Neural progenitor cell (in vitro differentiated cells): ENCODE measurements around the gene RASGRF1. TPM values are rescaled to one million over a fixed set of nuclear protein-coding genes. Genes with fewer than 3 reads are reported as not detected.

Experiments
- DNase-seq: peaks from one replicate; pipeline ENCODE4 v3.0.0-alpha.2; 2016; ENCODE audit warnings: low spot score
- H2AFZ ChIP-seq: fragments of 200-600 bp; sonication (generic); replicated peaks from 2 replicates; pipeline ENCODE4 v1.6.1; 2016; ENCODE audit warnings: antibody characterized with exemption
- H3F3A ChIP-seq: fragments of 200-600 bp; sonication (generic); 2 replicates; pipeline ENCODE4 v1.6.1; 2016; ENCODE audit warnings: antibody characterized with exemption, low read depth
- H3K27ac ChIP-seq: fragments of 200-600 bp; sonication (generic); 2 replicates; pipeline ENCODE4 v1.5.1; 2016; ENCODE audit warnings: mild to moderate bottlenecking
- H3K27me3 ChIP-seq: fragments of 200-600 bp; sonication (generic); 2 replicates; pipeline ENCODE4 v1.6.1; 2016; ENCODE audit warnings: mild to moderate bottlenecking, moderate library complexity
- H3K36me3 ChIP-seq: fragments of 200-600 bp; sonication (generic); 2 replicates; pipeline ENCODE4 v1.5.1; 2016
- H3K4me1 ChIP-seq: fragments of 200-600 bp; sonication (generic); 2 replicates; pipeline ENCODE4 v1.6.1; 2016; ENCODE audit warnings: mixed run types
- H3K4me2 ChIP-seq: fragments of 200-600 bp; sonication (generic); 2 replicates; pipeline ENCODE4 v1.6.1; 2016
- H3K4me3 ChIP-seq: fragments of 200-600 bp; sonication (generic); 2 replicates; pipeline ENCODE4 v1.5.1; 2016
- H3K79me2 ChIP-seq: fragments of 200-600 bp; sonication (generic); 2 replicates; pipeline ENCODE4 v1.6.1; 2016; ENCODE audit warnings: low read depth
- H3K9ac ChIP-seq: fragments of 200-600 bp; sonication (generic); 2 replicates; pipeline ENCODE4 v1.6.1; 2016
- H3K9me3 ChIP-seq: fragments of 200-600 bp; sonication (generic); 2 replicates; pipeline ENCODE4 v1.5.1; 2016; ENCODE audit warnings: low read depth
- H4K20me1 ChIP-seq: fragments of 200-600 bp; sonication (generic); 2 replicates; pipeline ENCODE4 v1.6.1; 2016; ENCODE audit warnings: low read depth
- H3K27ac Mint-ChIP-seq: 3 replicates; pipeline ENCODE4 v1.8.0; 2021; ENCODE audit warnings: mixed read lengths
- H3K27me3 Mint-ChIP-seq: 2 replicates; pipeline ENCODE4 v1.8.0; 2022; ENCODE audit warnings: low read depth, mild to moderate bottlenecking, inconsistent platforms, moderate library complexity, mixed read lengths; ENCODE audit not compliant: insufficient read depth
- H3K36me3 Mint-ChIP-seq: 3 replicates; pipeline ENCODE4 v1.8.0; 2021; ENCODE audit warnings: mixed read lengths
- H3K4me1 Mint-ChIP-seq: 3 replicates; pipeline ENCODE4 v1.8.0; 2021; ENCODE audit warnings: mixed read lengths
- H3K4me3 Mint-ChIP-seq: 3 replicates; pipeline ENCODE4 v1.8.0; 2021; ENCODE audit warnings: mild to moderate bottlenecking, moderate library complexity, mixed read lengths
- H3K9me3 Mint-ChIP-seq: 3 replicates; pipeline ENCODE4 v1.8.0; 2020; ENCODE audit warnings: mixed read lengths
- EZH2 ChIP-seq: fragments of 200-600 bp; sonication (generic); IDR thresholded peaks from 2 replicates; pipeline ENCODE4 v1.6.1; 2017; ENCODE audit warnings: antibody characterized with exemption, mild to moderate bottlenecking, moderate library complexity
- EZH2phosphoT487 ChIP-seq: fragments of 200-600 bp; sonication (generic); IDR thresholded peaks from 2 replicates; pipeline ENCODE4 v1.6.1; 2017; ENCODE audit warnings: antibody characterized with exemption
- total RNA-seq: library from RNA; depleted of rRNA; stranded (reverse); fragments of >200 nt; gene quantifications from 2 replicates; pipeline ENCODE4 v1.2.3, GENCODE V29; 2015; ENCODE audit warnings: low replicate concordance
- TF ChIP-seq, protein P1 (sequence below): fragments of 200-600 bp; sonication (generic); IDR thresholded peaks from 2 replicates; pipeline ENCODE4 v1.5.1; 2017; ENCODE audit warnings: antibody characterized with exemption, mild to moderate bottlenecking

RASGRF1 gene
- total RNA-seq, 1 donor from 2014 or later = 0.22 TPM

- no peak overlapping the region for H3K4me3 Mint-ChIP-seq
- H2AFZ ChIP-seq = no peak overlapping the region
Measured at GRCh38 chr15:78969687-78970349, 120.8 kb downstream of the RASGRF1 start.

GRCh38 chr15:78968539-78969271 lies 121.9 kb downstream of the RASGRF1 start:
- Mint-ChIP-seq H3K4me3 (no peak overlapping the region), H3K4me1 (peaks cover 8% of the 10 kb centered on the region), H3K27ac (no peak overlapping the region), H3K27me3 (peaks cover 6% of the 10 kb centered on the region), H3K36me3 (no peaks in the 10 kb centered on the region), H3K9me3 (no peaks in the 10 kb centered on the region)
- H3K4me3 ChIP-seq = no peak overlapping the region
- DNase-seq = no peak
- TF ChIP-seq EZH2phosphoT487 = no peak
- TF ChIP-seq, protein P1, sequence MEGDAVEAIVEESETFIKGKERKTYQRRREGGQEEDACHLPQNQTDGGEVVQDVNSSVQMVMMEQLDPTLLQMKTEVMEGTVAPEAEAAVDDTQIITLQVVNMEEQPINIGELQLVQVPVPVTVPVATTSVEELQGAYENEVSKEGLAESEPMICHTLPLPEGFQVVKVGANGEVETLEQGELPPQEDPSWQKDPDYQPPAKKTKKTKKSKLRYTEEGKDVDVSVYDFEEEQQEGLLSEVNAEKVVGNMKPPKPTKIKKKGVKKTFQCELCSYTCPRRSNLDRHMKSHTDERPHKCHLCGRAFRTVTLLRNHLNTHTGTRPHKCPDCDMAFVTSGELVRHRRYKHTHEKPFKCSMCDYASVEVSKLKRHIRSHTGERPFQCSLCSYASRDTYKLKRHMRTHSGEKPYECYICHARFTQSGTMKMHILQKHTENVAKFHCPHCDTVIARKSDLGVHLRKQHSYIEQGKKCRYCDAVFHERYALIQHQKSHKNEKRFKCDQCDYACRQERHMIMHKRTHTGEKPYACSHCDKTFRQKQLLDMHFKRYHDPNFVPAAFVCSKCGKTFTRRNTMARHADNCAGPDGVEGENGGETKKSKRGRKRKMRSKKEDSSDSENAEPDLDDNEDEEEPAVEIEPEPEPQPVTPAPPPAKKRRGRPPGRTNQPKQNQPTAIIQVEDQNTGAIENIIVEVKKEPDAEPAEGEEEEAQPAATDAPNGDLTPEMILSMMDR = no peak
- no peak for TF ChIP-seq EZH2
- H3K27me3 ChIP-seq = no peaks in the 10 kb centered on the region
- no peaks in the 10 kb centered on the region for H3F3A ChIP-seq
- H2AFZ ChIP-seq = no peak overlapping the region
- H3K36me3 ChIP-seq = no peaks in the 10 kb centered on the region
- no peak overlapping the region for H3K27ac ChIP-seq
- H4K20me1 ChIP-seq = no peaks in the 10 kb centered on the region
- no peaks in the 10 kb centered on the region for H3K4me1 ChIP-seq
- H3K9me3 ChIP-seq = no peaks in the 10 kb centered on the region
- H3K79me2 ChIP-seq = no peaks in the 10 kb centered on the region
- no peak overlapping the region for H3K9ac ChIP-seq
- no peak overlapping the region for H3K4me2 ChIP-seq

More at GRCh38 chr15:78969687-78970349, 120.8 kb downstream of the RASGRF1 start:
- no peaks in the 10 kb centered on the region for H3K36me3 Mint-ChIP-seq
- Histone ChIP-seq H3K4me2 (no peak overlapping the region), H3K9ac (no peak overlapping the region), H3K9me3 (no peaks in the 10 kb centered on the region), H4K20me1 (no peaks in the 10 kb centered on the region), H3K27me3 (no peaks in the 10 kb centered on the region), H3K4me3 (no peak overlapping the region), H3K4me1 (no peaks in the 10 kb centered on the region), H3K36me3 (no peaks in the 10 kb centered on the region), H3K79me2 (no peaks in the 10 kb centered on the region), H3F3A (no peaks in the 10 kb centered on the region), H3K27ac (no peak overlapping the region)
- no peaks in the 10 kb centered on the region for H3K9me3 Mint-ChIP-seq
- peaks cover 6% of the 10 kb centered on the region for H3K27me3 Mint-ChIP-seq
- DNase-seq = no peak
- no peak for TF ChIP-seq EZH2
- TF ChIP-seq, protein P1 = no peak
- TF ChIP-seq EZH2phosphoT487 = no peak
- no peak overlapping the region for H3K27ac Mint-ChIP-seq
- peaks cover 8% of the 10 kb centered on the region for H3K4me1 Mint-ChIP-seq

GRCh38 chr15:78968114-78968513 lies 122.5 kb downstream of the RASGRF1 start:
- Histone ChIP-seq H4K20me1 (no peaks in the 10 kb centered on the region), H3K4me1 (no peaks in the 10 kb centered on the region), H3K4me3 (no peak overlapping the region), H3K79me2 (no peaks in the 10 kb centered on the region), H3K9ac (no peak overlapping the region), H3K27me3 (no peaks in the 10 kb centered on the region), H3K9me3 (no peaks in the 10 kb centered on the region), H3K36me3 (no peaks in the 10 kb centered on the region), H3K27ac (no peak overlapping the region), H3F3A (no peaks in the 10 kb centered on the region), H3K4me2 (no peak overlapping the region), H2AFZ (no peak overlapping the region)
- no peak overlapping the region for H3K4me3 Mint-ChIP-seq
- no peak overlapping the region for H3K27ac Mint-ChIP-seq
- H3K36me3 Mint-ChIP-seq = no peaks in the 10 kb centered on the region
- no peak for DNase-seq
- TF ChIP-seq, protein P1 = no peak
- TF ChIP-seq EZH2 (no peak), EZH2phosphoT487 (no peak)
- H3K9me3 Mint-ChIP-seq = no peaks in the 10 kb centered on the region
- H3K4me1 Mint-ChIP-seq = peaks cover 8% of the 10 kb centered on the region
- H3K27me3 Mint-ChIP-seq = peaks cover 6% of the 10 kb centered on the region
